ENCODE results near the gene DDAH1. TPM values are rescaled to one million over a fixed set of nuclear protein-coding genes. Genes with fewer than 3 reads are reported as not detected.

Gene DDAH1
- total and polyA plus RNA-seq, 7 donors, result 11.5 to 43.2 (median 25.2) TPM

DNA sequence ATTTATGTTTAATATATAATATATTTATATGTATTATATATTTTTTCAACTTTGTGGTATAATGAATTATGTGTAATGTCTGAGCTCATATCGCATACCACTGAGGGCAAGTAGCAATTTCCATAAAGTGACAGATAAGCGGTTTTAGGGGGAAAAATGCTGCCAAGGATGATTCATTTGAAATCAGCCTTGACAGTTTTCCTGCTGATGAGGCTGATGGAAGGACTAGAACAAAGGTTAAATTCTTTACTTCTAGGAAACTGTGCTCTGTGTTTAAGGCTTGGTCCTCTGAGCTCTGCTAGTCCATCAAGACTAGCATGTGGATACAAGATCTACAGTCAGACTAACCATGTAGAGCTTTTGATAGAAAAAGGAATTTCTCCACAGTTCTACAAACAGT lies 19.3 kb upstream of the DDAH1 start:
- WGBS, 2 donors, result 95% methylated on average over 2 of the region's 2 CpGs
- H3K4me3 ChIP-seq, result no peak overlapping the region
- H3K27ac ChIP-seq, result no peak overlapping the region
- no peak for DNase-seq
- intact Hi-C loops (cut with DNase I), result no loop called here
- H3K27me3 ChIP-seq, result no peaks in the 10 kb centered on the region
- H3K9me3 ChIP-seq, result no peaks in the 10 kb centered on the region
- no peaks in the 10 kb centered on the region for H3K36me3 ChIP-seq
- H3K4me1 ChIP-seq, result no peaks in the 10 kb centered on the region
- TF ChIP-seq, protein P1, sequence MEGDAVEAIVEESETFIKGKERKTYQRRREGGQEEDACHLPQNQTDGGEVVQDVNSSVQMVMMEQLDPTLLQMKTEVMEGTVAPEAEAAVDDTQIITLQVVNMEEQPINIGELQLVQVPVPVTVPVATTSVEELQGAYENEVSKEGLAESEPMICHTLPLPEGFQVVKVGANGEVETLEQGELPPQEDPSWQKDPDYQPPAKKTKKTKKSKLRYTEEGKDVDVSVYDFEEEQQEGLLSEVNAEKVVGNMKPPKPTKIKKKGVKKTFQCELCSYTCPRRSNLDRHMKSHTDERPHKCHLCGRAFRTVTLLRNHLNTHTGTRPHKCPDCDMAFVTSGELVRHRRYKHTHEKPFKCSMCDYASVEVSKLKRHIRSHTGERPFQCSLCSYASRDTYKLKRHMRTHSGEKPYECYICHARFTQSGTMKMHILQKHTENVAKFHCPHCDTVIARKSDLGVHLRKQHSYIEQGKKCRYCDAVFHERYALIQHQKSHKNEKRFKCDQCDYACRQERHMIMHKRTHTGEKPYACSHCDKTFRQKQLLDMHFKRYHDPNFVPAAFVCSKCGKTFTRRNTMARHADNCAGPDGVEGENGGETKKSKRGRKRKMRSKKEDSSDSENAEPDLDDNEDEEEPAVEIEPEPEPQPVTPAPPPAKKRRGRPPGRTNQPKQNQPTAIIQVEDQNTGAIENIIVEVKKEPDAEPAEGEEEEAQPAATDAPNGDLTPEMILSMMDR (IDR thresholded peaks at IDR 0.05), result no peak
- no peak for TF ChIP-seq EP300 (IDR thresholded peaks at IDR 0.05)
- no peak for TF ChIP-seq POLR2AphosphoS5 (IDR thresholded peaks at IDR 0.05)
- no peak for TF ChIP-seq POLR2A (IDR thresholded peaks at IDR 0.05)

DNA sequence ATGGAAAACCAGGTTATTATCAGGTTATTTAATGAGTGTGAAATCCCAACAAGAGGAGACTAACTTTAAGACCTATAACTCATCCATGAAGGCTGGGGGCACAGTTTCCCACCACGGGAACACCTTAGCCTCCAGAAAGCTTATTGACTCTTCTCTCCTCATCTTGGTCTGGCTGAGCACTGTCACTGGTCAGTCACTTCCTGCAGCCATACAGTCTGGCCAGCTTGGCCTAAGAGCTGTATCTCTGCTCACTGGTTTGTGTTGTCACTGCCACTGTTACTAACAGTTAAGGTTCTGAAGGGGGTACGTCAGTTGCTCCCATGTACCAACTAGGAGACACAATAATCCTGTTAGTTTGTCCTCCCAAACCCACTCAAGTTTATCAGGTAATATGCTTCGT lies 16.7 kb upstream of the DDAH1 start:
- no peak for DNase-seq
- H3K27me3 ChIP-seq, result no peaks in the 10 kb centered on the region
- no peaks in the 10 kb centered on the region for H3K9me3 ChIP-seq
- H3K36me3 ChIP-seq, result no peaks in the 10 kb centered on the region
- H3K27ac ChIP-seq, result no peak overlapping the region
- TF ChIP-seq, protein P1 (IDR thresholded peaks at IDR 0.05), result no peak
- TF ChIP-seq EP300 (IDR thresholded peaks at IDR 0.05) (no peak), POLR2A (IDR thresholded peaks at IDR 0.05) (no peak)
- H3K4me1 ChIP-seq, result no peaks in the 10 kb centered on the region
- H3K4me3 ChIP-seq, result no peak overlapping the region
- 91 to 94% methylated on average over 3 of the region's 3 CpGs for WGBS, 2 donors
- intact Hi-C loops (cut with DNase I), result no loop called here

DNA sequence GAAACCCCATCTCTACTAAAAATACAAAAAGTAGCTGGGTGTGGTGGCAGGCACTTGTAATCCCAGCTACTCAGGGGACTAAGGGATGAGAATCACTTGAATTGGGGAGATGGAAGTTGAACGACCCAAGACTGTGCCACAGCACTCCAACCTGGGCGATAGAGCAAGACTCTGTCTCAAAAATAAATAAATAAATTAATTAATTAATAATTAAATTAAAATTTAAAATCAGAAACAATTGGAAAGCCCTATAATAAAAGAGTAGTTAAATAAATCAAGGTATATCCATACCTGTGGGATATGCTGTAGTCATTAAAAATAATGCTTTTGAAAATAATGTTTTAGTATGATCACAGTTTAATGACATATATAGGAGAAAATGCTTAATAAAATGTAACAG lies 15.6 kb upstream of the DDAH1 start:
- Histone ChIP-seq H3K27me3 (no peaks in the 10 kb centered on the region), H3K36me3 (no peaks in the 10 kb centered on the region), H3K27ac (no peak overlapping the region), H3K4me1 (no peaks in the 10 kb centered on the region), H3K9me3 (no peaks in the 10 kb centered on the region), H3K4me3 (no peak overlapping the region)
- no peak for DNase-seq
- 90 to 91% methylated on average over 2 of the region's 2 CpGs for WGBS, 2 donors
- intact Hi-C loops (cut with DNase I), result no loop called here
- TF ChIP-seq POLR2AphosphoS5 (IDR thresholded peaks at IDR 0.05) (no peak), EP300 (IDR thresholded peaks at IDR 0.05) (no peak), POLR2A (IDR thresholded peaks at IDR 0.05) (no peak)
- TF ChIP-seq, protein P1 (IDR thresholded peaks at IDR 0.05), result no peak

DNA sequence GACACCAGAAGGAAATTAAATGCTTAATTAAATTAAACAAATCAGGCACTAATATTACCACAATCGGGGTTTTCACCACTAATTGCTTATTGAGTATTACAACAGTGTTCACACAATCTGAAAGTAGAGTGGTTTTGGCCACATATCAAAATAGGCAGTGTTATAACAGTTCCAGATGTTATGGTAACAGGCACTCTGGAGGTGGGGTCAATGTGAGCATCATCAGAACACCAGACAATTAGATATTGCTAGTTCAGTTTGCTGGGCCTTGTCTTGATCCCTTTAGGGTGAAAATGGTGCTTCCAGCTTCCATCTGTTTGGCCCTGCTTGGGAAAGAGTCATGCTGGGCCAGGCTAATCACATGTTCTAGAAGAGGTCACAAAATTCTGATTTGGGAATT lies 14.5 kb upstream of the DDAH1 start:
- WGBS, 2 donors, result 83 to 87% methylated on average over 1 of the region's 1 CpG
- no peaks in the 10 kb centered on the region for H3K36me3 ChIP-seq
- H3K4me1 ChIP-seq, result no peaks in the 10 kb centered on the region
- H3K9me3 ChIP-seq, result no peaks in the 10 kb centered on the region
- H3K27ac ChIP-seq, result no peak overlapping the region
- TF ChIP-seq EP300 (IDR thresholded peaks at IDR 0.05) (no peak), POLR2AphosphoS5 (IDR thresholded peaks at IDR 0.05) (no peak), POLR2A (IDR thresholded peaks at IDR 0.05) (no peak)
- TF ChIP-seq, protein P1 (IDR thresholded peaks at IDR 0.05), result no peak
- DNase-seq, result no peak
- intact Hi-C loops (cut with DNase I), result no loop called here
- no peak overlapping the region for H3K4me3 ChIP-seq
- H3K27me3 ChIP-seq, result no peaks in the 10 kb centered on the region

DNA sequence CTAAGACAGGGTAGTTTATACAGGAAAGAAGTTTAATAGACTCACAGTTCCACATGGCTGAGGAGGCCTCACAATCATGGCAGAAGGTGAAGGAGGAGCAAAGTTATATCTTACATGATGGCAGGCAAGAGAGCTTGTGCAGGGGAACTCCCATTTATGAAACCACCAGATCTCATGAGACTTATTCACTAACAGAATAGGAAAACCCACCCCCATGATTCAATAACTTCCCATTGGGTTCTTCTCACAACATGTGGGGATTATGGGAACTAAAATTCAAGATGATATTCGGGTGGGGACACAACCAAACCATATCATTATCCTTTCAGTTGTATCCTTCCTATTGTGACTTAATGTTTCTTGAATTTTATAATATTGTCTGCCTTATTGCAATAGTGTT lies 13.4 kb upstream of the DDAH1 start:
- Histone ChIP-seq H3K4me3 (no peak overlapping the region), H3K36me3 (no peaks in the 10 kb centered on the region), H3K9me3 (no peaks in the 10 kb centered on the region), H3K4me1 (no peaks in the 10 kb centered on the region), H3K27me3 (no peaks in the 10 kb centered on the region), H3K27ac (no peak overlapping the region)
- intact Hi-C loops (cut with DNase I), result no loop called here
- 84 to 89% methylated on average over 1 of the region's 1 CpG for WGBS, 2 donors
- TF ChIP-seq, protein P1 (IDR thresholded peaks at IDR 0.05), result no peak
- TF ChIP-seq POLR2AphosphoS5 (IDR thresholded peaks at IDR 0.05), result no peak
- TF ChIP-seq EP300 (IDR thresholded peaks at IDR 0.05), result no peak
- TF ChIP-seq POLR2A (IDR thresholded peaks at IDR 0.05), result no peak
- no peak for DNase-seq

Measured in sigmoid colon (tissue), 7 donors.